ENCODE results near the gene NCOA1. TPM values are rescaled to one million over a fixed set of nuclear protein-coding genes. Genes with fewer than 3 reads are reported as not detected.

Gene NCOA1
- total and polyA plus RNA-seq, 8 donors = 6.2 to 27.0 (median 17.3) TPM

DNA sequence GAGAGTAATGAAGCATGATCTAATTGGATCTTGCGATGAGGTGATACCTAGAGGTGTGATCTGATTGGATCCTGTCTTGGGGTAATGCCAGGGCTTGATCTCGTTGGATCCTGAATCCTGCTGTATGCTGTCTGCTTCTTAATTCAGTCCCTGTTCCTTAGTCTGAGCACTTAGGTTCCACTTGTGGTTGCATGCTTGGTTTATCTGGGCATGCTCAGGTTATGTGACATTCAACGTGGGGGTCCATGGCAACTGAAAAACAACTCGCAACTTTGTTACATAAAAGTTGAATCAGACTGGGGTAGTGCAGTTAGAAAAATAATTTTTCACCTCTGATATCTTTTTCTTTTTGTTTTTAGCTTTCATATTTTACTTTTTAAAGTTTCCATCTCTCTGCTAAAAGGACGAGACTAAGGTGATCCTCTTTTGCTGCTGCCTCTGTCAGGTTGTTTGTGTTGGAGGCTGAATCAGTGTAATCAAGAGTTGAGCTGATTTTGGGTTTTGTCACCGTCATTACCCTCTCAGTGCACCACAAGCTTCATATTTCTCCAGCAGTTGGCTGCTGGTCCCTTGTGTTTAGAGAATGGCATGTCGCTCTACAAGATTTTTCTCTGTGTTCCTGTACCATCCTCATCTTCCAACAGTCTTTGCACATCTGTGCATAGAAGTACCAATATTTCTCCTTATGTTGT lies 67.9 kb downstream of the NCOA1 start:
- 91 to 93% methylated on average over 7 of the region's 7 CpGs for WGBS, 2 donors
- no peak for FAIRE-seq
- Histone ChIP-seq H3K27me3 (no peaks in the 10 kb centered on the region), H3K27ac (no peak overlapping the region), H3K4me3 (no peak overlapping the region), H3K4me1 (peaks cover 0 to 22% (median 8%) of the 10 kb centered on the region in 3 donors), H3K9me3 (no peaks in the 10 kb centered on the region), H3K36me3 (no peaks in the 10 kb centered on the region)
- no peak for DNase-seq
- TF ChIP-seq, protein P1, sequence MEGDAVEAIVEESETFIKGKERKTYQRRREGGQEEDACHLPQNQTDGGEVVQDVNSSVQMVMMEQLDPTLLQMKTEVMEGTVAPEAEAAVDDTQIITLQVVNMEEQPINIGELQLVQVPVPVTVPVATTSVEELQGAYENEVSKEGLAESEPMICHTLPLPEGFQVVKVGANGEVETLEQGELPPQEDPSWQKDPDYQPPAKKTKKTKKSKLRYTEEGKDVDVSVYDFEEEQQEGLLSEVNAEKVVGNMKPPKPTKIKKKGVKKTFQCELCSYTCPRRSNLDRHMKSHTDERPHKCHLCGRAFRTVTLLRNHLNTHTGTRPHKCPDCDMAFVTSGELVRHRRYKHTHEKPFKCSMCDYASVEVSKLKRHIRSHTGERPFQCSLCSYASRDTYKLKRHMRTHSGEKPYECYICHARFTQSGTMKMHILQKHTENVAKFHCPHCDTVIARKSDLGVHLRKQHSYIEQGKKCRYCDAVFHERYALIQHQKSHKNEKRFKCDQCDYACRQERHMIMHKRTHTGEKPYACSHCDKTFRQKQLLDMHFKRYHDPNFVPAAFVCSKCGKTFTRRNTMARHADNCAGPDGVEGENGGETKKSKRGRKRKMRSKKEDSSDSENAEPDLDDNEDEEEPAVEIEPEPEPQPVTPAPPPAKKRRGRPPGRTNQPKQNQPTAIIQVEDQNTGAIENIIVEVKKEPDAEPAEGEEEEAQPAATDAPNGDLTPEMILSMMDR (IDR thresholded peaks at IDR 0.05) = no peak
- ATAC-seq = no peak
- intact Hi-C loops (cut with DNase I) = no loop called here

DNA sequence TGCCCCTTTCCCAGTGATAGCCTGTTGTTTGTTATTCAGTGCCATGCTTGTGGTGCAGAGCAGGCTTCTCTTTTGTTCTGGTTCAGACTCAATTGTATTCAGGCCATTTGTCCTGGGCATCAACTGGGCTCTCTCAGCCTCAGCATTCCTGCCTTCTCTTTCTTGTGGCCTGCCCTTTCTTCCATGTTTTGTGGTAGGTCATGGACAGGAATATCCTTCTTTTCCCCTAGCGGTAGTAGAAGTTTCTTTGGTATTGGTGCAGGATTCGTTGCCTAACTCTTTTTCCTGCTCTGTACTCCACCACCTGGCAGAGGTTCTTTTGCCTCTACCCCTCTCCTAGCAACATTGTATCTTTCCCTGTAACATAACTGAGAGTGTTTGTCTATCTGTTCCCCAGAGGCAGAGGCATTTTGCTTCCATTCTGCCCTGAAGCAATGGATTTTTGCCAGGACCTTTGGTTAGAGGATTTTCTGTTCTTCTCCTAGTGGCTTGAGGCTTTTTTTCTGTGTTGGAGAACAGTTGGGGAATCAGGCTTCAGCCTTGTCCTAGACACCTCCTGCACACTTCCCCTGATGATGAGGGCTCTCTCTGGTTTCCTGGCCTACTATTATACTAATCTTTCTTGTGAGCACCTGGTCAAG lies 68.5 kb downstream of the NCOA1 start:
- no peak overlapping the region for H3K27ac ChIP-seq
- intact Hi-C loops (cut with DNase I) = no loop called here
- TF ChIP-seq, protein P1 (IDR thresholded peaks at IDR 0.05) = no peak
- no peaks in the 10 kb centered on the region for H3K36me3 ChIP-seq
- no peak overlapping the region for H3K4me3 ChIP-seq
- DNase-seq = no peak
- H3K4me1 ChIP-seq = peaks cover 0 to 22% (median 8%) of the 10 kb centered on the region in 3 donors
- ATAC-seq = peak in 2 of 4 donors; percentile 16 to 31
- 96 to 98% methylated on average over 2 of the region's 2 CpGs for WGBS, 2 donors
- H3K9me3 ChIP-seq = no peaks in the 10 kb centered on the region
- no peaks in the 10 kb centered on the region for H3K27me3 ChIP-seq
- no peak for FAIRE-seq

DNA sequence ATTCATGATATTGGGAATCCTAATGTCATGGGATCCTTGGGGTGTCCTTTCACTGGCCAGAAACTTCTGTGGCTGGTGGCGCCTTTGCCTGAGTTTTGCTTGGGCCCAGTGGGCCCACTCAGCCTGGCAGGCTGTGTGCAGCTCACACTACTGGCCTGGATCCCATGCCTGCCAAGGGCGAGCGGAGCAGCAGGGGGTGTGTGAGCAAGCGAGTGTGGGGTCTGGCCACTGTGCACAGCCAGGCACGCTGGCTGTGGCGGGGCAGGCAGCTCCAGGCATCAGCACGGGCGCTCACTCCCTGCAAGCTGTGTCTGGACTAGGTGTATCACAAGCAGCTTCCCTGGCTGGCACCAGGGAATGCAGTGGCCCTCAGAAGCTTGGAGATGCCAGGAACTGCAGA lies 74.5 kb downstream of the NCOA1 start:
- ATAC-seq (no peak), FAIRE-seq (no peak), DNase-seq (peak in 2 of 6 donors; percentile 14 to 49)
- H3K27me3 ChIP-seq = no peaks in the 10 kb centered on the region
- H3K4me3 ChIP-seq = no peak overlapping the region
- H3K36me3 ChIP-seq = no peaks in the 10 kb centered on the region
- no peak overlapping the region for H3K27ac ChIP-seq
- WGBS, 2 donors = 97 to 98% methylated on average over 6 to 8 of the region's 8 CpGs
- no peaks in the 10 kb centered on the region for H3K9me3 ChIP-seq
- TF ChIP-seq, protein P1 (IDR thresholded peaks at IDR 0.05) = no peak
- H3K4me1 ChIP-seq = peaks cover 6 to 23% (median 12%) of the 10 kb centered on the region in 3 donors
- intact Hi-C loops (cut with DNase I) = no loop called here

DNA sequence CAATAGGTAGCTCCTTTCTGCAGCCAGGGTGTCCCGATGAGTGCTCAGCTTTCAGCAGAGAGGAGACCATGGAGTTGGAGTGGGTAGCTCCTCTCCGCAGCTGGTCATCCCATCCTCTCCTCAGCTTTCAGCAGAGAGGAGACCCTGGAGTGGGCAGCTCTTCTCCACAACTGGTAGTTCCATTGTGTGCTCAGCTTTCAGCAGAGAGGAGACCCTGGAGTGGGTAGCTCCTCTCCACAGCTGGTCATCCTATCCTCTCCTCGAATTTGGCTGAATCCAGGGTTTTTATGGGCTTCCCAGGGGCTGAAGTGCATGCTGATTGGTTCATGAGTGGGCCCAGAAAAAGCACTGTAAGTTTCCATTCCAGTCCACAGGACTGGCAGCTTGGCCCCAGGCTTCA lies 75.2 kb downstream of the NCOA1 start:
- FAIRE-seq (no peak), DNase-seq (no peak), ATAC-seq (no peak)
- no peaks in the 10 kb centered on the region for H3K36me3 ChIP-seq
- intact Hi-C loops (cut with DNase I) = no loop called here
- TF ChIP-seq, protein P1 (IDR thresholded peaks at IDR 0.05) = no peak
- no peaks in the 10 kb centered on the region for H3K9me3 ChIP-seq
- H3K27ac ChIP-seq = no peak overlapping the region
- H3K4me3 ChIP-seq = no peak overlapping the region
- WGBS, 2 donors = 98% methylated on average over 3 of the region's 3 CpGs
- peaks cover 5 to 18% (median 6%) of the 10 kb centered on the region in 3 donors for H3K4me1 ChIP-seq
- H3K27me3 ChIP-seq = no peaks in the 10 kb centered on the region

DNA sequence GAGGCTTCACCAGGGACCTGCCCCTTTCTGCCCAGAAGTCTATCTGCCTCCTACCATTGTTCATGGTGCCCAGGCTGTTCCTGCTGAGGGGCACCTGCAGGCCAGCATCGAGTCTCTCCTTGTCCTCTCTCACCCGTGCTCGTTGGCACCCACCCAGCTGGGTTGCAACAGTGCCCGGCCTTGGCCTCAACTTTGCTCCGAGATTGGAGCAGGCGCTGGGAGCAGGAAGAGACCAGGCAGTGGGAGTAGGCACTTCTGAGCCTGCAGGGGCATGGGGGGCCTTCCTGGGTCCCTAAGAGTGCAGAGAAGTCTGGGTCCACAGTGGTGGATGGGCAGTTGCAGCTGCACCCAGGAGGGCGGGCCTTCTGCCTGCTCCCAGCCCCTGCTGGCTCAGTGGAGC lies 75.6 kb downstream of the NCOA1 start:
- intact Hi-C loops (cut with DNase I) = no loop called here
- FAIRE-seq (no peak), ATAC-seq (no peak), DNase-seq (peak in 2 of 6 donors; percentile 25 to 68)
- no peaks in the 10 kb centered on the region for H3K9me3 ChIP-seq
- TF ChIP-seq, protein P1 (IDR thresholded peaks at IDR 0.05) = no peak
- H3K27ac ChIP-seq = no peak overlapping the region
- WGBS, 2 donors = 92 to 93% methylated on average over 7 of the region's 7 CpGs
- no peaks in the 10 kb centered on the region for H3K27me3 ChIP-seq
- no peaks in the 10 kb centered on the region for H3K36me3 ChIP-seq
- peaks cover 2 to 18% (median 6%) of the 10 kb centered on the region in 3 donors for H3K4me1 ChIP-seq
- no peak overlapping the region for H3K4me3 ChIP-seq

Data from pancreas (tissue), 10 donors.